HG02610 (cell line): ENCODE measurements around the gene KCNIP4.

Source experiments
- ATAC-seq: cut with Tn5 transposase; IDR thresholded peaks from one replicate; pipeline ENCODE4 v1.9.1; 2021; ENCODE audit warnings: mild to moderate bottlenecking, moderate library complexity; ENCODE audit not compliant: unreplicated experiment

KCNIP4 gene

DNA sequence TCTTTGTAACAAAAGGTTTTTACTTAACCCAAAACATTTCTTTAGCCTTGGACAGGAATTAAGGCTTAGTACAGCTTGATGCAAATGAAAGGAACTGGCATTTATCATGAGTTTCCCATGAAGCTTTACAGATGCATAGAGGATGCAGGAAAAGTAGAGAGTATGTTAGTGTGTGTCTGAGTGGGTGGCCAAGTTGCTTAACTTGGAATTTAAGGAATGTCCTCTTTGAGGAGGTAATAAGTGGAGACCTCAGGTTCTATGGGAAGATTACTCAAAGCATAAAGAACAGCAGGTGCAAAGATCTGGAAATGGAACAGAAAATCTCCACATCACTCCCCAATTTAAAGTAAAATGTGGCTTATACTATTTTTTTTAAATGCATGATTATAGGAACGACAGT is 457.9 kb downstream of the KCNIP4 start:
- ATAC-seq = no peak

DNA sequence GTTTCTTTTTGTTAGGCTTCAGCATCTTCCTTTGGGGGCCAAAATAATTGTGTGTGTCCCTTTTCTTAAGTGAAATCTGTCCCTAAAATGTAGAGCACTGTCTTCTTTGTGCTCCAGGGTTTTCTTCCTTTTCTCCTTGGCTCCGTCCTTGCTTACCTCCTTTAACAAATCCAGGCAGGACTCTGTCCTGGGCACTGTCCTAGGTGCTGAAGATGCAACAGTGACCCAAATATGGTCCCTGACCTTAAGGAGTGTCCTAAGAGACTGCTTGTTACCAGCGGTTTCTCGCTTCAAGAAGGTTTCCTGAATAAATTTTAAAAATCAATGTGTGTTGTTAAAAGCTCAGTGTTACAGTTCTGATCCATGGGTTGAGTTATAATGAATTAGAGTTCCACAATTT is 471.8 kb downstream of the KCNIP4 start:
- no peak for ATAC-seq

GRCh38 chr4:21474195-21474594 is 474.4 kb downstream of the KCNIP4 start:
- ATAC-seq = no peak

DNA sequence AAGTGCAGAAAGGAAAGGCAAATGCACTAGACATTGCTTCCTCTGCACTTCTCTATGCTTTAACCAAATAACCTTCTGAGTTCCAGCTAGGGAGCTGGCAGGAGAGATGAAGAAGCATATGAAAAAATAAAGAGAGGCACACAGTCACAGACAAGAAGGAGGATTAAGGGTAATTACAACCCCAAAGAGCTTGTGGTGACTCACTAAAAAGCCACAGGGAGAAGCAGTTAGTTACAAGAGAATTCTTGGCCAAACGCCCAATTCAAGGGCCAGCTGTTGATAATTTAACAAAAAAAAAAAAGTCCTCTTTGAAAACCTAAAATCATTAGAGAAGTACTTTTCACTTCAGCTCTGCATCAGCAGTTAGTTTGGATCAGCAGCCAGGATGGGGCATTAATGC is 478.0 kb downstream of the KCNIP4 start:
- no peak for ATAC-seq

DNA sequence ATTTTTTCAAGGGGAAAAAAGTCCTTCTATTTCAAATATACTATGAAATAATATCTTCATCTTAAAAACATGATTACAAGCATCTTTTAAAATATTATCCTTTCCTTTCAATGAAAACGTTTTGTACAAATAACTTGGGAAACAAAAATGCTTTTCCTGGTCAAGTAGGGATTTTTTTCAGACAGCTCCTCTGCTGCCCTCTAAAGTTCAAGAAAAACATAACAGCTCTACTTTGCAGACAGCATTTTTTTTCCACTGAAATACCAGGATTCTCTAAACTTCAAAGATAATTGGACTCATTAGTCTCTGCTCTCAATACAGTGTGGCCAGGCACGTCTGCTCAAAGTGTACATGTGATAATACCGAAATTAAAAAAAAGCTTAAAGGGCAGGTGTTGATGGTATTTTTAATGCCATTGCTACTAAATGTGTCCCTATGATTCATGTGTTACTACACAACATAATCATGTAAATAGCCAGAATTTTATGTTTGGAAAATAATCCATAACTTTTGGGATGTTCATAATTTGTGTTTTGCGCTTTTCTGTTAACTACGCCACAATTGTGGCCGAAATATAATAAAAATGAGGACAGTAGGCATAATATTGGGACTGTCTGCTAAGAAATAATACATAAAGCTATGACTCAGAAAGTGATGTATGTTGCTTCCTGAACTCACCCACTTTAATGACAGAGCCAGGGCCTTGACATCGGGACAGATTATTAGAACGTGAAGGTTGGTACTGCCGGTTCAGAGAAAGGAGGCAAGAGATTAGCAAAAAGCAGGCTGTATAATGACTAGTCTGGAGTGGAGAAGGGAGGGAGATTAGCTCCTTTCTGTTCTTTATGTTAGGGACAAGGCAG is 478.9 kb downstream of the KCNIP4 start:
- ATAC-seq = no peak

DNA sequence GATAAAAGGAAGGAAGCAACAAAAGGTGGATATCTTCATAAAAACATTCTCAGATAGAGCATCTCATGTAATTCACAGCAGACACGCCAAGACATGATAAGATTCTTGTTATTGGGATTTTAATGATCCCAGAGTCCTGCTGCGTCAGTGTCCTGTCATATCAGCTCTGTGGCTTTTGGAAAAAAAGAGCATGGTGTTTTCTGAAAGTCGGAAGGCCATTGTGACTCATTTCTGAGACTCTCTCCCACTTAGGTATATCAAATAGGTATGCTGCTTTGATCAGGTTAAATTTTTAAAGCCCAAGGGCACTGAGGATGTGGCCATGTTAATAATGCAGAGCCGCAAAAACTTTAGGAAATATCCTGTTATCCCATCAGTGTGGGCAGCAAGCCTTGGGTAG is 481.0 kb downstream of the KCNIP4 start:
- no peak for ATAC-seq

GRCh38 chr4:21457086-21457840 is 491.3 kb downstream of the KCNIP4 start:
- no peak for ATAC-seq

- no peak for ATAC-seq
Observed at GRCh38 chr4:21454831-21455230, 493.7 kb downstream of the KCNIP4 start.

GRCh38 chr4:21454201-21454600 is 494.4 kb downstream of the KCNIP4 start:
- ATAC-seq = no peak

GRCh38 chr4:21452931-21453330 is 495.6 kb downstream of the KCNIP4 start:
- no peak for ATAC-seq

GRCh38 chr4:21451032-21451431 is 497.5 kb downstream of the KCNIP4 start:
- ATAC-seq = no peak

DNA sequence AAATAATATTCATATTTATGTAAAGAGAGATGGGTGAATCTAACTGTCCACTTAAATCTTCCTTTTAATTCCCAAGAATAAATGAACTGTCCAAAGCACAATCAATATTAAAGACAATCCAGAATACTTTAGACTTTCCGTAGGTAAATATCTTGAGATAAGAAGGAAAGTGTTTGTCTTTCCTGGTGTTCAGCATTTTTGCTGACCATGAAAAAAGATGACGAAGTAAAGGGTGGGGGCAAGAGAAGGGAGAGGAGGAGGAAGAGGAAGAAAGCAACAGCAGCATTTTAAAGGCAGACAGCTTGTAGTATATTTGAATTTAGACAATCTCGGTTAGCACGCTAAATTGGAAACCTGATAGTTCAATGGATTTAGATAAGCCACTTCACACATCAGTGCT is 498.2 kb downstream of the KCNIP4 start:
- no peak for ATAC-seq

GRCh38 chr4:21447301-21448054 is 501.1 kb downstream of the KCNIP4 start:
- ATAC-seq = no peak

DNA sequence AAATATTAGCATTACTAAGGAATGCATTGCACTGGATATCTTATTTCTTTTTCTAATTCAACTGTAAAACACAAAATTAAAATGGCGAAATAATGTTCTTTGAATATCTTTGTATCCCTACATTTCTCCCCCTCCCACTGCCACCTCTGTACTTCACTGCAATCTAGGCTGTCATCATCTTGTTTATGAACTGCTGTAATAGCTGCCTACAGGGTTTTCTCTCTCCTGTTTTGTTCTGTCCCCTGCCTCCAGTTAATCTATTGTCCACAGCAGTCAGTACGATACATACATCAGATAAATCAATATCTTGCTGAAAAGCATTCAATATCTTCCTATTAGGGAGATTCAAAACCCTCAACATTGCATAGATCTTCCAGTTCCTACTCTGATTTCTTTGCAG is 528.4 kb downstream of the KCNIP4 start:
- no peak for ATAC-seq

DNA sequence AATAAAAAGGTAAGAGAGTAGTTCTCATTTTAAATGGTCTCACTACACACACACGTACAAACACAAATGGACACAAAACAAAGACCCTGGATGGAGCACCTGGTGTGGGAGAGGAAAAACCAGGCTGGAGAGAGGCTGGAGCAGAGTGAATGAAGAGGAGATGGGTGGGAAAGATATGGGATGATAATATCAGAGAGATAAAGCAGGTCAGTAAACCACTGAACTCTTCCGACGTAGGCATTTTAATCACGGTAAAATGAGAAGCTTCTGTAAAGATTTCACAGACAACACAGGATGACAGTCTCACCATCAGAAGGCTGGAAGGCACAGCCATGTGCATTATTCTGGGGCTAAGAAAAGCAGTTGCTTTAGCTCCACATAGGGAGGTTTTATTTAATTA is 532.8 kb downstream of the KCNIP4 start:
- ATAC-seq = no peak

DNA sequence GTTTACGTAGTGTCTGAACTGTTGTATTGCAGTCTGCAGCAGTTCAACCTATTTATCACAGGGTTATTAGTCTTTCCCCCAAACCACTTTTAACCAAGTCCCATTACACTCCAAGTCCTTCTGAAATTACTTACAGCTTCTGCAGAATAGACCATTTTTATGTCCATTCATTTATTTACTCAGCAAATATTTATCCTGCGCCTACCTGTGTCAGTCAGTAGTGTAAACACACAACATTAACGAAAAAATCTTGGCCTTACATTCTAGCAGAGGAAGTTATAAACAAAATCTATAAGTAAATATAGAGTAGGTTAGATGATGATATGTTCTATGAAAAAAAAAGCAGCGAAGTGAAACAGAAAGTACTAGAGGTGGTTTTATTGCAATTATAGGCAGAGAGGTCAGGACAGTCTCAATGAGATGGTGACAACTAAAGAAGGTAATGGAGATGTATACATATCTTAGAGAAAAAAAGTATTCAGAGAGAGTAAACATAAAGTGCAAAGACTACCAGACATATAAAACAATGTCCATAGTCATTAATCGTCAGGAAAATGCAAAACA is 534.7 kb downstream of the KCNIP4 start:
- no peak for ATAC-seq

DNA sequence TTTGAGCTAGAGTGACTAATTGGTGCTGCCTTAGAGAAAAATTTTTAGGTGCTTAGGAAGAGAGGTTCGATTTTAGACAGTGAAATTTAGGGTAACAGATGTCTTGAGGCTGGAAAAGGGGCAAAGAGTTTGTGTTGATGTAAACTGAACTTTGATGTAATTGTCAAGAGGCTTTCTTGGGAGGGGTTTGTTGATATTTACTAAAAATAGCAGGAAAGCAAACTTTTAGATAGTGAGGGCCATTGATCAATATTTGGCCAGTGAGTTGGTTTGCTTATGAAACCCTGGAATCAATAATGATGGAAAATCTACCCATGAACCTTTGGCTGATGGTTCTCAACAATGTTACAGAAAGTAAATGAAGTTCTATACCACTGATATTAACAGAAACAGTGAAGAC is 537.5 kb downstream of the KCNIP4 start:
- no peak for ATAC-seq

- ATAC-seq = no peak
Observed at GRCh38 chr4:21410372-21410771, 538.2 kb downstream of the KCNIP4 start.

- ATAC-seq = no peak
Observed at GRCh38 chr4:21387683-21388082, 560.9 kb downstream of the KCNIP4 start.

GRCh38 chr4:21386166-21386780 is 562.3 kb downstream of the KCNIP4 start:
- no peak for ATAC-seq

GRCh38 chr4:21385706-21386105 is 562.9 kb downstream of the KCNIP4 start:
- no peak for ATAC-seq
